Loucy (cell line): ENCODE results near the gene KLF7.
A peak's percentile ranks its signal among the peaks of the same experiment; 100 is the strongest.

Experiments
- H2AFZ ChIP-seq: fragments of 200-600 bp; sonication (generic); 2 replicates; pipeline ENCODE4 v1.6.0; 2016; ENCODE audit warnings: antibody characterized with exemption, mild to moderate bottlenecking, low read length, moderate library complexity
- H3F3A ChIP-seq: fragments of 200-600 bp; 2 replicates; pipeline ENCODE4 v1.6.0; 2016; ENCODE audit warnings: antibody characterized with exemption, low read depth, mild to moderate bottlenecking
- H3K27me3 ChIP-seq: fragments of 200-600 bp; sonication (generic); 2 replicates; pipeline ENCODE4 v1.6.1; 2014; ENCODE audit warnings: low read length, mild to moderate bottlenecking; ENCODE audit not compliant: insufficient read depth, poor library complexity, severe bottlenecking
- H3K36me3 ChIP-seq: fragments of 200-600 bp; sonication (generic); 2 replicates; pipeline ENCODE4 v1.6.1; 2016; ENCODE audit warnings: low read length; ENCODE audit not compliant: insufficient read depth
- H3K4me1 ChIP-seq: fragments of 200-600 bp; sonication (generic); 2 replicates; pipeline ENCODE4 v1.5.1; 2014; ENCODE audit warnings: low read length, mild to moderate bottlenecking; ENCODE audit not compliant: insufficient read depth, poor library complexity, severe bottlenecking
- H3K4me2 ChIP-seq: fragments of 200-600 bp; sonication (generic); 2 replicates; pipeline ENCODE4 v1.6.0; 2014; ENCODE audit warnings: antibody characterized with exemption, low read length, low read depth, mild to moderate bottlenecking; ENCODE audit not compliant: poor library complexity, severe bottlenecking
- H3K4me3 ChIP-seq: fragments of 200-600 bp; sonication (generic); 2 replicates; pipeline ENCODE4 v1.5.1; 2014; ENCODE audit warnings: low read length, mild to moderate bottlenecking, mixed read lengths; ENCODE audit not compliant: poor library complexity, severe bottlenecking
- H3K79me2 ChIP-seq: fragments of 200-600 bp; sonication (generic); 2 replicates; pipeline ENCODE4 v1.6.1; 2014; ENCODE audit warnings: low read length; ENCODE audit not compliant: insufficient read depth
- H3K9ac ChIP-seq: fragments of 200-600 bp; sonication (generic); 2 replicates; pipeline ENCODE4 v1.6.0; 2014; ENCODE audit warnings: mild to moderate bottlenecking, low read depth, low read length, moderate library complexity; ENCODE audit not compliant: poor library complexity, severe bottlenecking
- H3K9me2 ChIP-seq: fragments of 200-600 bp; sonication (generic); replicated peaks from 2 replicates; pipeline ENCODE4 v1.6.1; 2016; ENCODE audit warnings: low read depth, low read length, mixed read lengths
- H3K9me3 ChIP-seq: fragments of 200-600 bp; sonication (generic); 2 replicates; pipeline ENCODE4 v1.6.1; 2014; ENCODE audit warnings: mild to moderate bottlenecking, antibody characterized with exemption, low read length, low read depth; ENCODE audit not compliant: insufficient read depth
- H4K20me1 ChIP-seq: fragments of 200-600 bp; sonication (generic); 2 replicates; pipeline ENCODE4 v1.6.0; 2014; ENCODE audit warnings: antibody characterized with exemption, low read length, mild to moderate bottlenecking; ENCODE audit not compliant: insufficient read depth, poor library complexity, severe bottlenecking
- EZH2phosphoT487 ChIP-seq: fragments of 200-600 bp; IDR thresholded peaks from 2 replicates; pipeline ENCODE4 v1.6.1; 2018; ENCODE audit warnings: antibody characterized with exemption, mild to moderate bottlenecking, moderate library complexity, borderline replicate concordance
- TF ChIP-seq, protein P1 (sequence below): fragments of 200-600 bp; sonication (generic); conservative IDR thresholded peaks from 2 replicates; pipeline ENCODE4 v1.5.1; 2014; ENCODE audit warnings: mild to moderate bottlenecking, antibody characterized with exemption, low read length

The KLF7 gene

GRCh38 chr2:207142461-207142860, 23.3 kb downstream of the KLF7 start:
- Histone ChIP-seq H3K9me2 (no peaks in the 10 kb centered on the region), H3K4me1 (peaks cover 26% of the 10 kb centered on the region), H3K9ac (no peak overlapping the region), H3K27me3 (no peaks in the 10 kb centered on the region), H2AFZ (no peak overlapping the region), H3K79me2 (peaks cover under 1% of the 10 kb centered on the region; the same call in 1 of the 2 replicates), H3K9me3 (no peaks in the 10 kb centered on the region), H3K4me2 (peak overlapping the region; percentile 84), H3K4me3 (no peak overlapping the region), H3K36me3 (no peaks in the 10 kb centered on the region), H3F3A (no peaks in the 10 kb centered on the region), H4K20me1 (no peaks in the 10 kb centered on the region)
- TF ChIP-seq, protein P1, sequence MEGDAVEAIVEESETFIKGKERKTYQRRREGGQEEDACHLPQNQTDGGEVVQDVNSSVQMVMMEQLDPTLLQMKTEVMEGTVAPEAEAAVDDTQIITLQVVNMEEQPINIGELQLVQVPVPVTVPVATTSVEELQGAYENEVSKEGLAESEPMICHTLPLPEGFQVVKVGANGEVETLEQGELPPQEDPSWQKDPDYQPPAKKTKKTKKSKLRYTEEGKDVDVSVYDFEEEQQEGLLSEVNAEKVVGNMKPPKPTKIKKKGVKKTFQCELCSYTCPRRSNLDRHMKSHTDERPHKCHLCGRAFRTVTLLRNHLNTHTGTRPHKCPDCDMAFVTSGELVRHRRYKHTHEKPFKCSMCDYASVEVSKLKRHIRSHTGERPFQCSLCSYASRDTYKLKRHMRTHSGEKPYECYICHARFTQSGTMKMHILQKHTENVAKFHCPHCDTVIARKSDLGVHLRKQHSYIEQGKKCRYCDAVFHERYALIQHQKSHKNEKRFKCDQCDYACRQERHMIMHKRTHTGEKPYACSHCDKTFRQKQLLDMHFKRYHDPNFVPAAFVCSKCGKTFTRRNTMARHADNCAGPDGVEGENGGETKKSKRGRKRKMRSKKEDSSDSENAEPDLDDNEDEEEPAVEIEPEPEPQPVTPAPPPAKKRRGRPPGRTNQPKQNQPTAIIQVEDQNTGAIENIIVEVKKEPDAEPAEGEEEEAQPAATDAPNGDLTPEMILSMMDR: peak; percentile 49
- TF ChIP-seq EZH2phosphoT487: no peak

DNA sequence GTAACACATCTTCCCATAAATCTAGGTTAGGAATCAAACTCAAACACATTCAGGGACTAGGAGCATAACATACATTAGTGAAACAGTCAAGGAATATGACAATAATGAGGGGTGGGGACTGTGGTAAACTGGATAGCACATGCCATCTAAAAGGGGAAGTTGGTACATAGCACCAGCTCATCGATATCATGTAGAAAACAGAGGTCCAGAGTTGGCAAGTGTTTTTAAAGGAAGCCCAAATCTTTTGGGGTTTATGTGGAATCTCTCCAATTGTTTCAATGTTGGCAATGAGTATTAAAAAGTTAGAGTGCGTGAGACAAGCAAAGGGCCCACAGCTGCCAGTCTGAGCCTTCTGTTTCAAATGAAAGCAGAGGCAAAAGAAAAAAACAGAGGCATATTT, 24.4 kb downstream of the KLF7 start:
- Histone ChIP-seq H3K79me2 (no peaks in the 10 kb centered on the region; the same call in 1 of the 2 replicates), H3K9ac (no peak overlapping the region)

GRCh38 chr2:207140265-207140664, 25.5 kb downstream of the KLF7 start:
- H3K79me2 ChIP-seq: no peaks in the 10 kb centered on the region; the same call in 1 of the 2 replicates
- H3K9ac ChIP-seq: no peak overlapping the region
- no peak overlapping the region for H3K4me3 ChIP-seq
- no peaks in the 10 kb centered on the region for H3K9me2 ChIP-seq
- H3K4me2 ChIP-seq: no peak overlapping the region
- H3K9me3 ChIP-seq: no peaks in the 10 kb centered on the region
- H4K20me1 ChIP-seq: no peaks in the 10 kb centered on the region
- no peak overlapping the region for H2AFZ ChIP-seq
- no peaks in the 10 kb centered on the region for H3F3A ChIP-seq
- H3K4me1 ChIP-seq: peaks cover 35% of the 10 kb centered on the region
- no peak for TF ChIP-seq EZH2phosphoT487
- TF ChIP-seq, protein P1: no peak
- no peaks in the 10 kb centered on the region for H3K27me3 ChIP-seq
- no peaks in the 10 kb centered on the region for H3K36me3 ChIP-seq

More for the DNA sequence above, 24.4 kb downstream of the KLF7 start:
- Histone ChIP-seq H2AFZ (no peak overlapping the region), H3K36me3 (no peaks in the 10 kb centered on the region), H3K9me3 (no peaks in the 10 kb centered on the region), H3K4me3 (no peak overlapping the region), H3K4me2 (no peak overlapping the region), H3K27me3 (no peaks in the 10 kb centered on the region), H4K20me1 (no peaks in the 10 kb centered on the region), H3F3A (no peaks in the 10 kb centered on the region), H3K9me2 (no peaks in the 10 kb centered on the region), H3K4me1 (peaks cover 26% of the 10 kb centered on the region)
- TF ChIP-seq, protein P1: no peak
- TF ChIP-seq EZH2phosphoT487: no peak
